Hepatocyte (in vitro differentiated cells): ENCODE data around the gene ADGRE3. TPM values are rescaled to one million over a fixed set of nuclear protein-coding genes. Genes with fewer than 3 reads are reported as not detected.

ENCODE experiments used
- DNase-seq: peaks from one replicate; pipeline ENCODE4 v3.0.0-alpha.2; 2016; ENCODE audit warnings: low spot score
- H2AFZ ChIP-seq: fragments of 200-600 bp; sonication (generic); 2 replicates; pipeline ENCODE4 v1.6.0; 2016; ENCODE audit warnings: antibody characterized with exemption, mild to moderate bottlenecking
- H3K27ac ChIP-seq: fragments of 200-600 bp; sonication (generic); 2 replicates; pipeline ENCODE4 v1.5.1; 2016; ENCODE audit warnings: mild to moderate bottlenecking
- H3K27me3 ChIP-seq: fragments of 200-600 bp; sonication (generic); 2 replicates; pipeline ENCODE4 v1.6.1; 2016
- H3K36me3 ChIP-seq: fragments of 200-600 bp; sonication (generic); replicated peaks from 2 replicates; pipeline ENCODE4 v1.5.1; 2016; ENCODE audit warnings: low read depth; ENCODE audit not compliant: insufficient read depth
- H3K4me1 ChIP-seq: fragments of 200-600 bp; sonication (generic); 2 replicates; pipeline ENCODE4 v1.5.1; 2016; ENCODE audit warnings: mild to moderate bottlenecking, moderate library complexity; ENCODE audit not compliant: insufficient read depth
- H3K4me2 ChIP-seq: fragments of 200-600 bp; sonication (generic); 2 replicates; pipeline ENCODE4 v1.6.0; 2016
- H3K4me3 ChIP-seq: fragments of 200-600 bp; sonication (generic); 2 replicates; pipeline ENCODE4 v1.5.1; 2016; ENCODE audit warnings: mild to moderate bottlenecking
- H3K79me2 ChIP-seq: fragments of 200-600 bp; sonication (generic); 2 replicates; pipeline ENCODE4 v1.6.0; 2017; ENCODE audit warnings: mild to moderate bottlenecking
- H3K9me2 ChIP-seq: fragments of 200-600 bp; sonication (generic); replicated peaks from 2 replicates; pipeline ENCODE4 v1.6.0; 2017; ENCODE audit warnings: mild to moderate bottlenecking; ENCODE audit not compliant: insufficient read depth
- H3K9me3 ChIP-seq: fragments of 200-600 bp; sonication (generic); 2 replicates; pipeline ENCODE4 v1.5.1; 2016; ENCODE audit warnings: low read depth, mild to moderate bottlenecking
- H4K20me1 ChIP-seq: fragments of 200-600 bp; sonication (generic); 2 replicates; pipeline ENCODE4 v1.6.0; 2016; ENCODE audit warnings: mild to moderate bottlenecking; ENCODE audit not compliant: insufficient read depth, poor library complexity, severe bottlenecking
- EZH2 ChIP-seq: fragments of 200-600 bp; sonication (generic); IDR thresholded peaks from 2 replicates; pipeline ENCODE4 v1.6.1; 2016; ENCODE audit warnings: antibody characterized with exemption, mild to moderate bottlenecking, borderline replicate concordance
- EZH2phosphoT487 ChIP-seq: fragments of 200-600 bp; sonication (generic); IDR thresholded peaks from one replicate; pipeline ENCODE4 v1.6.1; 2018; ENCODE audit warnings: antibody characterized with exemption, mild to moderate bottlenecking, low read depth, moderate library complexity; ENCODE audit not compliant: unreplicated experiment, severe bottlenecking
- WGBS: methylation state at CpG from one replicate; pipeline ENCODE4 v1.1.6; 2016; ENCODE audit warnings: low lambda C conversion rate; ENCODE audit errors: missing lambda C conversion rate; 5-methylcytosine and 5-hydroxymethylcytosine counted together
- polyA plus RNA-seq: library from polyadenylated mRNA; unstranded; fragments of >200 nt; fragmentation: Nextera tagmentation; extraction: Ambion mirVana; gene quantifications from 2 replicates; pipeline ENCODE4 v1.2.1, GENCODE V29; 2016
- total RNA-seq: library from RNA; depleted of rRNA; stranded (reverse); fragments of >200 nt; gene quantifications from 2 replicates; pipeline ENCODE4 v1.2.3, GENCODE V29; 2014
- TF ChIP-seq, protein P1 (sequence below): fragments of 200-600 bp; sonication (generic); IDR thresholded peaks from 2 replicates; pipeline ENCODE4 v1.5.1; 2016; ENCODE audit warnings: antibody characterized with exemption, mild to moderate bottlenecking; ENCODE audit not compliant: poor library complexity

ADGRE3 gene
- total and polyA plus RNA-seq, 2 experiments from 2014 or later: not detected

DNA sequence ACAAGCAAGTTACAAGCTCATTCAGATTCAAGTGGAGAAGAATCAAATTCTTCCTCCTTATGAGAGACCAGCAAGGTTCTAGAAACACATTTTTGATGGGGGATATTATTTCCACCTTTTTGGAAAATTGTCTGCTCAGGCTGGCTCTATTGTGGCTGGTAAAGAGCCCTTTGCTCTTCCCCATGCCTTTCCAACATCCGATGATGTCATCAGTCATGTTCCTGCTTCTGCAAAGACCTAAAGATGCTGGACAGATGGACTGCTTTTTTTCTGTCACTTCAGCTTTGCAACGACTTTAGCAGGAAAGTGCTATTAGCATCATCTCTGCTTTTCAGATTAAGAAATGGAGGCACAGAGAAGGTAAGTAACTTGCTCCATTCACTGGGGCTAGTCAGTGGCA, 4.2 kb downstream of the ADGRE3 start:
- no peaks in the 10 kb centered on the region for H4K20me1 ChIP-seq
- H3K4me2 ChIP-seq: no peak overlapping the region
- no peaks in the 10 kb centered on the region for H3K79me2 ChIP-seq
- H3K4me1 ChIP-seq: no peaks in the 10 kb centered on the region
- TF ChIP-seq EZH2: no peak
- TF ChIP-seq, protein P1, sequence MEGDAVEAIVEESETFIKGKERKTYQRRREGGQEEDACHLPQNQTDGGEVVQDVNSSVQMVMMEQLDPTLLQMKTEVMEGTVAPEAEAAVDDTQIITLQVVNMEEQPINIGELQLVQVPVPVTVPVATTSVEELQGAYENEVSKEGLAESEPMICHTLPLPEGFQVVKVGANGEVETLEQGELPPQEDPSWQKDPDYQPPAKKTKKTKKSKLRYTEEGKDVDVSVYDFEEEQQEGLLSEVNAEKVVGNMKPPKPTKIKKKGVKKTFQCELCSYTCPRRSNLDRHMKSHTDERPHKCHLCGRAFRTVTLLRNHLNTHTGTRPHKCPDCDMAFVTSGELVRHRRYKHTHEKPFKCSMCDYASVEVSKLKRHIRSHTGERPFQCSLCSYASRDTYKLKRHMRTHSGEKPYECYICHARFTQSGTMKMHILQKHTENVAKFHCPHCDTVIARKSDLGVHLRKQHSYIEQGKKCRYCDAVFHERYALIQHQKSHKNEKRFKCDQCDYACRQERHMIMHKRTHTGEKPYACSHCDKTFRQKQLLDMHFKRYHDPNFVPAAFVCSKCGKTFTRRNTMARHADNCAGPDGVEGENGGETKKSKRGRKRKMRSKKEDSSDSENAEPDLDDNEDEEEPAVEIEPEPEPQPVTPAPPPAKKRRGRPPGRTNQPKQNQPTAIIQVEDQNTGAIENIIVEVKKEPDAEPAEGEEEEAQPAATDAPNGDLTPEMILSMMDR: no peak
- TF ChIP-seq EZH2phosphoT487: no peak
- no peak overlapping the region for H2AFZ ChIP-seq
- 62% methylated on average over 2 of the region's 2 CpGs for WGBS
- H3K4me3 ChIP-seq: no peak overlapping the region
- H3K36me3 ChIP-seq: no peaks in the 10 kb centered on the region
- no peak for DNase-seq
- H3K9me3 ChIP-seq: no peaks in the 10 kb centered on the region
- H3K27ac ChIP-seq: no peak overlapping the region
- H3K27me3 ChIP-seq: no peaks in the 10 kb centered on the region
- H3K9me2 ChIP-seq: no peaks in the 10 kb centered on the region

DNA sequence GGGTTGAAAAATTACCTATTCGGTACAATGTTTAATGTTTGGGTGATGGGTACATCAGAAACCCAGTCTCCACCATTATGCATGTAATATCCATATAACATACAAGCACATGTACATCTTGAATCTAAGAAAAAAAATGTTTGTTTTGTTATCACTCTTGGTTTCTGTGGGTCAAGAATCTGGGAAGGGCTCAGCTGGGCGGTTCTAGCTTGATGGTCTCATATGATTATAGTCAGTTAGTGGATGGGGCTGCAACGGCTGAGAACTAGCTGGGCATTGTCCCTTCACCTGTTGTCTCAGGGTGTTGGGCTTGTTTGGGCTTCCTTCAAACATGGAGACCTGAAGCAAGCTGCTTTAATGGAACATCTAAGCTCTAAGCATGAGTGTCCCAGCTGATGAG, 4.7 kb downstream of the ADGRE3 start:
- H3K27me3 ChIP-seq: no peaks in the 10 kb centered on the region
- 56% methylated on average over 3 of the region's 3 CpGs for WGBS
- no peak for DNase-seq

DNA sequence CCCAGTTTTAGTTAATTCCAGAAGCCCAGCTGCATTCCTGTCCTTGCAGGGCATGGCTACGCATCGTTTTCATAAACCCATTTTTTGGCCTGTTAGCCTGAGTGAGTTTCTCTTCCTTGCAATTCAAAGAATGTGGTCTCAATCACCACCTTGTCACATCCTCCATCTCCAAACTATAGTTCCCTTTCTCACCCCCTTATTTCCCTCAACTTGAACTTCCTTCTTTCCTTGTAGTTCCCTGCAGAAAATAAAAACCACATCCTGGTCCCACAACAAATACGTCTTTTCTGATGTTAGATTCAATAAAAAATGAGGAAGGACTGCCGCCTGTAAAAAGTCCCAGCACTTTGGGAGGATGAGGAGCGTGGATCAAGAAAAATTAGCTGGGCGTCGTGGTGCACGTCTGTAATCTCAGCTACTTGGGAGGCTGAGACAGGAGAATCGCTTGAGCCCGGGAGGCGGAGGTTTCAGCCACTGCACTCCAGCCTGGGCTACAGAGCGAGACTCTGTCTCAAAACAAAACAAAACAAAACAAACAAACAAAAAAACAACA, 13.2 kb downstream of the ADGRE3 start:
- TF ChIP-seq EZH2 (no peak), EZH2phosphoT487 (no peak)
- TF ChIP-seq, protein P1: no peak
- H3K36me3 ChIP-seq: no peaks in the 10 kb centered on the region
- H3K9me3 ChIP-seq: no peaks in the 10 kb centered on the region
- no peak overlapping the region for H3K4me3 ChIP-seq
- DNase-seq: no peak
- no peak overlapping the region for H3K27ac ChIP-seq
- WGBS: 85% methylated on average over 12 of the region's 12 CpGs
- no peaks in the 10 kb centered on the region for H4K20me1 ChIP-seq
- no peaks in the 10 kb centered on the region for H3K9me2 ChIP-seq
- no peaks in the 10 kb centered on the region for H3K27me3 ChIP-seq
- H3K4me1 ChIP-seq: no peaks in the 10 kb centered on the region
- no peak overlapping the region for H3K4me2 ChIP-seq
- no peak overlapping the region for H2AFZ ChIP-seq
- no peaks in the 10 kb centered on the region for H3K79me2 ChIP-seq

More for the DNA sequence above, 4.7 kb downstream of the ADGRE3 start:
- H3K4me3 ChIP-seq: no peak overlapping the region
- H3K36me3 ChIP-seq: no peaks in the 10 kb centered on the region
- H3K4me1 ChIP-seq: no peaks in the 10 kb centered on the region
- H3K9me2 ChIP-seq: no peaks in the 10 kb centered on the region
- no peak overlapping the region for H2AFZ ChIP-seq
- no peak overlapping the region for H3K4me2 ChIP-seq
- TF ChIP-seq EZH2phosphoT487: no peak
- TF ChIP-seq EZH2: no peak
- TF ChIP-seq, protein P1: no peak
- H4K20me1 ChIP-seq: no peaks in the 10 kb centered on the region
- H3K9me3 ChIP-seq: no peaks in the 10 kb centered on the region
- H3K79me2 ChIP-seq: no peaks in the 10 kb centered on the region
- no peak overlapping the region for H3K27ac ChIP-seq
